Measurements from ENCODE around the gene TFCP2L1.

GRCh38 chr2:121217627-121218026 is 67.4 kb downstream of the TFCP2L1 start:
- TF ChIP-seq POLR2A (IDR thresholded peaks at IDR 0.05; ENCODE audit: low read depth): no peak
- TF ChIP-seq CTCF (IDR thresholded peaks at IDR 0.05): no peak
- no peak for TF ChIP-seq POLR2AphosphoS5 (IDR thresholded peaks at IDR 0.05)

Data from esophagus muscularis mucosa (tissue), 3 donors.